SK-N-SH treated with all-trans-retinoic acid at 6 μM for 48 hours (cell line): Measurements from ENCODE around the gene TECRL.

Experiments used
- ATAC-seq: fragments of 200-7000 bp; cut with Tn5 transposase; 3 replicates; pipeline ENCODE4 v1.9.1; 2020; ENCODE audit warnings: mild to moderate bottlenecking, moderate library complexity
- ARNTL ChIP-seq: fragments of 450-650 bp; formaldehyde crosslinking; IDR thresholded peaks from 2 replicates; pipeline ENCODE4 v1.5.0; 2020; ENCODE audit warnings: low read depth, mild to moderate bottlenecking, moderate library complexity, borderline replicate concordance
- BACH2 ChIP-seq: fragments of 250-450 bp; sonication (Bioruptor Pico); IDR thresholded peaks from 2 replicates; pipeline ENCODE4 v1.9.0; 2021; ENCODE audit warnings: mild to moderate bottlenecking, borderline replicate concordance
- ESRRG ChIP-seq: fragments of 250-450 bp; sonication (Bioruptor Pico); IDR thresholded peaks from 2 replicates; pipeline ENCODE4 v1.6.1; 2021; ENCODE audit warnings: mild to moderate bottlenecking
- GLIS3 ChIP-seq: fragments of 250-450 bp; sonication (Bioruptor Pico); IDR thresholded peaks from 2 replicates; pipeline ENCODE4 v1.5.0; 2020; ENCODE audit warnings: mild to moderate bottlenecking, moderate library complexity
- ISL1 ChIP-seq: fragments of 250-450 bp; sonication (Bioruptor Pico); IDR thresholded peaks from 2 replicates; pipeline ENCODE4 v2.1.2; 2022; ENCODE audit warnings: mild to moderate bottlenecking, moderate library complexity
- OSR1 ChIP-seq: fragments of 250-450 bp; sonication (Bioruptor Pico); IDR thresholded peaks from 2 replicates; pipeline ENCODE4 v1.8.0; 2022; ENCODE audit warnings: moderate library complexity, mild to moderate bottlenecking, inconsistent platforms
- PPARA ChIP-seq: fragments of 250-450 bp; sonication (Bioruptor Pico); IDR thresholded peaks from 2 replicates; pipeline ENCODE4 v1.5.0; 2020; ENCODE audit warnings: mild to moderate bottlenecking, borderline replicate concordance
- RARB ChIP-seq: fragments of 250-450 bp; sonication (Bioruptor Pico); IDR thresholded peaks from 2 replicates; pipeline ENCODE4 v1.8.0; 2021; ENCODE audit warnings: mild to moderate bottlenecking, moderate library complexity
- TCF4 ChIP-seq: fragments of 250-450 bp; sonication (Bioruptor Pico); IDR thresholded peaks from 2 replicates; pipeline ENCODE4 v1.8.0; 2021; ENCODE audit warnings: mild to moderate bottlenecking, moderate library complexity, borderline replicate concordance
- ZFP3 ChIP-seq: fragments of 250-450 bp; sonication (Bioruptor Pico); IDR thresholded peaks from 2 replicates; pipeline ENCODE4 v1.5.0; 2020; ENCODE audit warnings: mild to moderate bottlenecking, moderate library complexity
- ZFP30 ChIP-seq: fragments of 450-650 bp; formaldehyde crosslinking; IDR thresholded peaks from 2 replicates; pipeline ENCODE4 v1.5.0; 2022; ENCODE audit warnings: mild to moderate bottlenecking, moderate library complexity
- ZNF565 ChIP-seq: fragments of 450-650 bp; formaldehyde crosslinking; conservative IDR thresholded peaks from 2 replicates; pipeline ENCODE4 v1.5.0; 2020; ENCODE audit warnings: low read depth, mild to moderate bottlenecking, moderate library complexity
- ZNF70 ChIP-seq: fragments of 450-650 bp; formaldehyde crosslinking; IDR thresholded peaks from 2 replicates; pipeline ENCODE4 v1.5.0; 2020; ENCODE audit warnings: mild to moderate bottlenecking, moderate library complexity
- TF ChIP-seq, protein P1 (sequence below): fragments of 250-450 bp; sonication (Bioruptor Pico); IDR thresholded peaks from 2 replicates; pipeline ENCODE4 v1.5.0; 2020; ENCODE audit warnings: mild to moderate bottlenecking, moderate library complexity
- TF ChIP-seq, protein P2 (sequence below): fragments of 250-450 bp; sonication (Bioruptor Pico); IDR thresholded peaks from 2 replicates; pipeline ENCODE4 v1.5.1; 2021; ENCODE audit warnings: mild to moderate bottlenecking, moderate library complexity
- TF ChIP-seq, protein P3 (sequence below): fragments of 250-450 bp; sonication (Bioruptor Pico); IDR thresholded peaks from 2 replicates; pipeline ENCODE4 v1.5.1; 2020; ENCODE audit warnings: low read depth, mild to moderate bottlenecking, moderate library complexity
- TF ChIP-seq, protein P4 (sequence below): fragments of 250-450 bp; sonication (Bioruptor Pico); IDR thresholded peaks from 2 replicates; pipeline ENCODE4 v1.8.0; 2021; ENCODE audit warnings: low read depth, mild to moderate bottlenecking, moderate library complexity, borderline replicate concordance

The TECRL gene

DNA sequence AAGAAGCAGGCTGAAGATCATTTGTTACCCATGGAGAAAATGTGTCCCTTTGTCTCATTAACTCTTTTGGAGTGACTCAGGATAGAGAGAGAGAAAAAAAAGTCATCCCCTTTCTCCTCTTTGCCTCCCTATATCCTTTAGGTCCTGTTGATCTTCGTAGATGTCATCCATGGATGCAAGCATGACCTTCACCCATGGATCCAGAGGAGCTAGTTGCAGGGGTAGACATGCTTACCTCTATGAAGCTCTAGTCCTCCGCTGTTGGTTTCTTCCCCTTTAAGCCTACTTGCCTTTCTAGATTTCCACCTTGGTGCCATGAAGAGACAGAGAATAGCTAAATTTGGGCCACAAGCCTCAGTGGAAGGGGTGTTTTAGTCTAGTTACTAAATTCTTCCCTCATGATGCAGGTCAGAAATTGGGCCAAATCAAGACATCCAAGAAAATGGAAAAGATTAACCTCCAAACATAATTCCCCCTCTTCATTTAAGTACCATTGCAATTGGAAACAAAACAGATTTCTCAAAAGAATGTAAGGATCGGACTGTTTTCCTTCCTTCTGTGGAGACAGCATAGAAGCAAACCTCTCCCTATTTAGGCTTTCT, 178.4 kb downstream of the TECRL start:
- no peak for ATAC-seq

More for the DNA sequence above, 178.4 kb downstream of the TECRL start:
- TF ChIP-seq ZNF565 (CRISPR knock-in tag) (no peak), ESRRG (CRISPR knock-in tag) (no peak), RARB (CRISPR knock-in tag) (no peak), TCF4 (CRISPR knock-in tag) (no peak), ZFP3 (CRISPR knock-in tag) (no peak), BACH2 (no peak), ISL1 (CRISPR knock-in tag) (no peak), GLIS3 (CRISPR knock-in tag) (no peak), PPARA (CRISPR knock-in tag) (no peak), ZFP30 (no peak), ZNF70 (CRISPR knock-in tag) (no peak), ARNTL (no peak), OSR1 (CRISPR knock-in tag) (no peak)
- TF ChIP-seq, protein P1, sequence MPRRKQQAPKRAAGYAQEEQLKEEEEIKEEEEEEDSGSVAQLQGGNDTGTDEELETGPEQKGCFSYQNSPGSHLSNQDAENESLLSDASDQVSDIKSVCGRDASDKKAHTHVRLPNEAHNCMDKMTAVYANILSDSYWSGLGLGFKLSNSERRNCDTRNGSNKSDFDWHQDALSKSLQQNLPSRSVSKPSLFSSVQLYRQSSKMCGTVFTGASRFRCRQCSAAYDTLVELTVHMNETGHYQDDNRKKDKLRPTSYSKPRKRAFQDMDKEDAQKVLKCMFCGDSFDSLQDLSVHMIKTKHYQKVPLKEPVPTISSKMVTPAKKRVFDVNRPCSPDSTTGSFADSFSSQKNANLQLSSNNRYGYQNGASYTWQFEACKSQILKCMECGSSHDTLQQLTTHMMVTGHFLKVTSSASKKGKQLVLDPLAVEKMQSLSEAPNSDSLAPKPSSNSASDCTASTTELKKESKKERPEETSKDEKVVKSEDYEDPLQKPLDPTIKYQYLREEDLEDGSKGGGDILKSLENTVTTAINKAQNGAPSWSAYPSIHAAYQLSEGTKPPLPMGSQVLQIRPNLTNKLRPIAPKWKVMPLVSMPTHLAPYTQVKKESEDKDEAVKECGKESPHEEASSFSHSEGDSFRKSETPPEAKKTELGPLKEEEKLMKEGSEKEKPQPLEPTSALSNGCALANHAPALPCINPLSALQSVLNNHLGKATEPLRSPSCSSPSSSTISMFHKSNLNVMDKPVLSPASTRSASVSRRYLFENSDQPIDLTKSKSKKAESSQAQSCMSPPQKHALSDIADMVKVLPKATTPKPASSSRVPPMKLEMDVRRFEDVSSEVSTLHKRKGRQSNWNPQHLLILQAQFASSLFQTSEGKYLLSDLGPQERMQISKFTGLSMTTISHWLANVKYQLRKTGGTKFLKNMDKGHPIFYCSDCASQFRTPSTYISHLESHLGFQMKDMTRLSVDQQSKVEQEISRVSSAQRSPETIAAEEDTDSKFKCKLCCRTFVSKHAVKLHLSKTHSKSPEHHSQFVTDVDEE, result no peak
- TF ChIP-seq, protein P2, sequence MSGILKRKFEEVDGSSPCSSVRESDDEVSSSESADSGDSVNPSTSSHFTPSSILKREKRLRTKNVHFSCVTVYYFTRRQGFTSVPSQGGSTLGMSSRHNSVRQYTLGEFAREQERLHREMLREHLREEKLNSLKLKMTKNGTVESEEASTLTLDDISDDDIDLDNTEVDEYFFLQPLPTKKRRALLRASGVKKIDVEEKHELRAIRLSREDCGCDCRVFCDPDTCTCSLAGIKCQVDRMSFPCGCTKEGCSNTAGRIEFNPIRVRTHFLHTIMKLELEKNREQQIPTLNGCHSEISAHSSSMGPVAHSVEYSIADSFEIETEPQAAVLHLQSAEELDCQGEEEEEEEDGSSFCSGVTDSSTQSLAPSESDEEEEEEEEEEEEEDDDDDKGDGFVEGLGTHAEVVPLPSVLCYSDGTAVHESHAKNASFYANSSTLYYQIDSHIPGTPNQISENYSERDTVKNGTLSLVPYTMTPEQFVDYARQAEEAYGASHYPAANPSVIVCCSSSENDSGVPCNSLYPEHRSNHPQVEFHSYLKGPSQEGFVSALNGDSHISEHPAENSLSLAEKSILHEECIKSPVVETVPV (CRISPR knock-in tag), result no peak
- TF ChIP-seq, protein P3, sequence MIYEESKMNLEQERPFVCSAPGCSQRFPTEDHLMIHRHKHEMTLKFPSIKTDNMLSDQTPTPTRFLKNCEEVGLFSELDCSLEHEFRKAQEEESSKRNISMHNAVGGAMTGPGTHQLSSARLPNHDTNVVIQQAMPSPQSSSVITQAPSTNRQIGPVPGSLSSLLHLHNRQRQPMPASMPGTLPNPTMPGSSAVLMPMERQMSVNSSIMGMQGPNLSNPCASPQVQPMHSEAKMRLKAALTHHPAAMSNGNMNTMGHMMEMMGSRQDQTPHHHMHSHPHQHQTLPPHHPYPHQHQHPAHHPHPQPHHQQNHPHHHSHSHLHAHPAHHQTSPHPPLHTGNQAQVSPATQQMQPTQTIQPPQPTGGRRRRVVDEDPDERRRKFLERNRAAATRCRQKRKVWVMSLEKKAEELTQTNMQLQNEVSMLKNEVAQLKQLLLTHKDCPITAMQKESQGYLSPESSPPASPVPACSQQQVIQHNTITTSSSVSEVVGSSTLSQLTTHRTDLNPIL (CRISPR knock-in tag), result no peak
- TF ChIP-seq, protein P4, sequence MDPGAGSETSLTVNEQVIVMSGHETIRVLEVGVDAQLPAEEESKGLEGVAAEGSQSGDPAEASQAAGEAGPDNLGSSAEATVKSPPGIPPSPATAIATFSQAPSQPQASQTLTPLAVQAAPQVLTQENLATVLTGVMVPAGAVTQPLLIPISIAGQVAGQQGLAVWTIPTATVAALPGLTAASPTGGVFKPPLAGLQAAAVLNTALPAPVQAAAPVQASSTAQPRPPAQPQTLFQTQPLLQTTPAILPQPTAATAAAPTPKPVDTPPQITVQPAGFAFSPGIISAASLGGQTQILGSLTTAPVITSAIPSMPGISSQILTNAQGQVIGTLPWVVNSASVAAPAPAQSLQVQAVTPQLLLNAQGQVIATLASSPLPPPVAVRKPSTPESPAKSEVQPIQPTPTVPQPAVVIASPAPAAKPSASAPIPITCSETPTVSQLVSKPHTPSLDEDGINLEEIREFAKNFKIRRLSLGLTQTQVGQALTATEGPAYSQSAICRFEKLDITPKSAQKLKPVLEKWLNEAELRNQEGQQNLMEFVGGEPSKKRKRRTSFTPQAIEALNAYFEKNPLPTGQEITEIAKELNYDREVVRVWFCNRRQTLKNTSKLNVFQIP (CRISPR knock-in tag), result no peak
